Stimulated activated CD8-positive, alpha-beta memory T cell treated with anti-CD3 and anti-CD28 coated beads, Interleukin-12 subunit alpha, Interleukin-12 subunit beta, amount 100 ng/mL, for 24 hours (primary cell): ENCODE measurements around the gene MARCHF2.
"Not testable (repeated sequence)": the region's sequence is repeated elsewhere in the genome, so short reads cannot be mapped to it uniquely, and the experiment has no call there.

Source experiments
- DNase-seq: peaks from one replicate; pipeline ENCODE4 v3.0.0-alpha.2; 2020; ENCODE audit errors: extremely low read depth

MARCHF2 gene

GRCh38 chr19:8412783-8413628 is at the start of gene MARCHF2:
MARCHF2 (plus strand) TSS chr19:8413305; CDS start chr19:8421841, 8,536 bp downstream.
- DNase-seq = peak; percentile 82

GRCh38 chr19:8363803-8364771 is 49.0 kb upstream of the MARCHF2 start, which contains the start of gene ANGPTL4:
ANGPTL4 (plus strand) TSS chr19:8364155; CDS start chr19:8364322, 167 bp downstream.
- no peak for DNase-seq

GRCh38 chr19:8366121-8366581 is 47.0 kb upstream of the MARCHF2 start:
- DNase-seq = no peak

GRCh38 chr19:8366961-8367326 is 46.2 kb upstream of the MARCHF2 start:
- DNase-seq = no peak

GRCh38 chr19:8367327-8368001 is 45.6 kb upstream of the MARCHF2 start:
- DNase-seq = no peak

- no peak for DNase-seq
Observed at GRCh38 chr19:8370176-8371010, 42.7 kb upstream of the MARCHF2 start.

- DNase-seq = no peak
Observed at GRCh38 chr19:8371011-8371804, 41.9 kb upstream of the MARCHF2 start.

GRCh38 chr19:8373867-8374813 is 39.0 kb upstream of the MARCHF2 start:
- no peak for DNase-seq

- not testable (repeated sequence) for DNase-seq
Observed at GRCh38 chr19:8375766-8376165, 37.3 kb upstream of the MARCHF2 start.

- not testable (repeated sequence) for DNase-seq
Observed at GRCh38 chr19:8376373-8376974, 36.6 kb upstream of the MARCHF2 start.

- no peak for DNase-seq
Observed at GRCh38 chr19:8377598-8377997, 35.5 kb upstream of the MARCHF2 start.

- not testable (repeated sequence) for DNase-seq
Observed at GRCh38 chr19:8379156-8379891, 33.8 kb upstream of the MARCHF2 start.

- DNase-seq = not testable (repeated sequence)
Observed at GRCh38 chr19:8384569-8384968, 28.5 kb upstream of the MARCHF2 start.

- DNase-seq = not testable (repeated sequence)
Observed at GRCh38 chr19:8385103-8385502, 28.0 kb upstream of the MARCHF2 start.

GRCh38 chr19:8385566-8385965 is 27.5 kb upstream of the MARCHF2 start:
- DNase-seq = not testable (repeated sequence)

GRCh38 chr19:8386419-8386818 is 26.7 kb upstream of the MARCHF2 start:
- not testable (repeated sequence) for DNase-seq

- no peak for DNase-seq
Observed at GRCh38 chr19:8386990-8387389, 26.1 kb upstream of the MARCHF2 start.
